H54 (cell line): ENCODE results near the gene ALMS1.
"Not testable (repeated sequence)": the region's sequence is repeated elsewhere in the genome, so short reads cannot be mapped to it uniquely, and the experiment has no call there.

ENCODE experiments used
- DNase-seq: peaks from one replicate; pipeline ENCODE4 v3.0.0; 2011; ENCODE audit warnings: low spot score, mixed read lengths; ENCODE audit not compliant: insufficient read length
- FAIRE-seq: peaks from 3 replicates; lab custom pipeline; 2011; peaks lifted over from hg19 to GRCh38; lab: Jason Lieb, UNC
- POLR2A ChIP-seq: IDR thresholded peaks from 2 replicates; pipeline ENCODE4 v1.6.1; 2011; ENCODE audit warnings: low read depth, mild to moderate bottlenecking, low read length

The ALMS1 gene, protein sequence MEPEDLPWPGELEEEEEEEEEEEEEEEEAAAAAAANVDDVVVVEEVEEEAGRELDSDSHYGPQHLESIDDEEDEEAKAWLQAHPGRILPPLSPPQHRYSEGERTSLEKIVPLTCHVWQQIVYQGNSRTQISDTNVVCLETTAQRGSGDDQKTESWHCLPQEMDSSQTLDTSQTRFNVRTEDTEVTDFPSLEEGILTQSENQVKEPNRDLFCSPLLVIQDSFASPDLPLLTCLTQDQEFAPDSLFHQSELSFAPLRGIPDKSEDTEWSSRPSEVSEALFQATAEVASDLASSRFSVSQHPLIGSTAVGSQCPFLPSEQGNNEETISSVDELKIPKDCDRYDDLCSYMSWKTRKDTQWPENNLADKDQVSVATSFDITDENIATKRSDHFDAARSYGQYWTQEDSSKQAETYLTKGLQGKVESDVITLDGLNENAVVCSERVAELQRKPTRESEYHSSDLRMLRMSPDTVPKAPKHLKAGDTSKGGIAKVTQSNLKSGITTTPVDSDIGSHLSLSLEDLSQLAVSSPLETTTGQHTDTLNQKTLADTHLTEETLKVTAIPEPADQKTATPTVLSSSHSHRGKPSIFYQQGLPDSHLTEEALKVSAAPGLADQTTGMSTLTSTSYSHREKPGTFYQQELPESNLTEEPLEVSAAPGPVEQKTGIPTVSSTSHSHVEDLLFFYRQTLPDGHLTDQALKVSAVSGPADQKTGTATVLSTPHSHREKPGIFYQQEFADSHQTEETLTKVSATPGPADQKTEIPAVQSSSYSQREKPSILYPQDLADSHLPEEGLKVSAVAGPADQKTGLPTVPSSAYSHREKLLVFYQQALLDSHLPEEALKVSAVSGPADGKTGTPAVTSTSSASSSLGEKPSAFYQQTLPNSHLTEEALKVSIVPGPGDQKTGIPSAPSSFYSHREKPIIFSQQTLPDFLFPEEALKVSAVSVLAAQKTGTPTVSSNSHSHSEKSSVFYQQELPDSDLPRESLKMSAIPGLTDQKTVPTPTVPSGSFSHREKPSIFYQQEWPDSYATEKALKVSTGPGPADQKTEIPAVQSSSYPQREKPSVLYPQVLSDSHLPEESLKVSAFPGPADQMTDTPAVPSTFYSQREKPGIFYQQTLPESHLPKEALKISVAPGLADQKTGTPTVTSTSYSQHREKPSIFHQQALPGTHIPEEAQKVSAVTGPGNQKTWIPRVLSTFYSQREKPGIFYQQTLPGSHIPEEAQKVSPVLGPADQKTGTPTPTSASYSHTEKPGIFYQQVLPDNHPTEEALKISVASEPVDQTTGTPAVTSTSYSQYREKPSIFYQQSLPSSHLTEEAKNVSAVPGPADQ (N-terminal part only)

DNA sequence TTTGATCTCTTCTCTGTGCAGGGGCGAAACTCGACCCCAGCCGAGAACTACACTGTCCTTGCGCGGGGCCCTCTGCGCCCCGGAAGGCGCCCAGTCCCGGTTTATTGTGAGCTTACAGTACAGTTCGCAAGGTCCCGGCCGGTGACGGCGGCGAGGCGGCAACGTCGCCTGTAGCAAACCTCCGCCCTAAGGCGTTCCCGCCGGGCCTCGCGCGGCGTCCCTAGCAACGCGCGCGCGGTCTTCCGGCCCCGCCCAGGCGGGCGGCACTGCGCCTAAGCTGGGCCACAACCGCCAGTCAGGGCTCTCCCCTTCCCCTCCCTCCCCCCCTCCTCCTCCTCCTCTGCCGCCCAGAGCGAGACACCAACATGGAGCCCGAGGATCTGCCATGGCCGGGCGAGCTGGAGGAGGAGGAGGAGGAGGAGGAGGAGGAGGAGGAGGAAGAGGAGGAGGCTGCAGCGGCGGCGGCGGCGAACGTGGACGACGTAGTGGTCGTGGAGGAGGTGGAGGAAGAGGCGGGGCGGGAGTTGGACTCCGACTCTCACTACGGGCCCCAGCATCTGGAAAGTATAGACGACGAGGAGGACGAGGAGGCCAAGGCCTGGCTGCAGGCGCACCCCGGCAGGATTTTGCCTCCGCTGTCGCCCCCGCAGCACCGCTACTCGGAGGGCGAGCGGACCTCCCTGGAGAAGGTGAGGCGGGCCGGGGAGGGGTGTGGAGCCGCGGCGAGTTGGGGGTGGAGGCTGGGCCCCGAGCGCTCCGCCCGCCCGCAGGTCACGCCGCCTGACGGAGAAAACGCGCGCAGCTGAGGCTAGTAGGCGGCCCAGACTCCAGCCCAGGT is at the start of gene ALMS1:
TSS of gene ALMS1 (plus strand) at position 333 of the 838 bp plus-strand sequence. CDS start at position 366, 33 bp downstream.
- peak; percentile 71 for FAIRE-seq
- TF ChIP-seq POLR2A: peak; percentile 67
- DNase-seq: peak; percentile 83

DNA sequence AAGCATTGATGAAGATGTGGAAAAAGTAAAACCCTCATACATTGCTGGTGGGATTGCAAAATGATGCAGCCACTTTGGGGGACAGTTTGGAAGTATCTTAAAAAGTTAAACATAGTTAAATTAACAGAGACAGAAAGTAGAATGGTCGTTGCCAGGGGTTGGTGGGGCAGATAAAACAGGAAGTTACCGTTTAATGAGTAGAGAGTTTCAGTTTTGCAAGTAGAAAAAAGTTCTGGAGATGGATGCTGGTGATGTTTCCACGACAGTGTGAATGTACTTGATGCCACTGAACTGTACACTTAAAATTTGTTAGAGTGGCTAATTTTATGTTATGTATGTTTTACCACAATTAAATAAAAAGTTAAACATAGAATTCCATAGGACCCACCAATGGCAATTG is 47.8 kb upstream of the ALMS1 start:
- no peak for DNase-seq
- TF ChIP-seq POLR2A: no peak
- FAIRE-seq: no peak

DNA sequence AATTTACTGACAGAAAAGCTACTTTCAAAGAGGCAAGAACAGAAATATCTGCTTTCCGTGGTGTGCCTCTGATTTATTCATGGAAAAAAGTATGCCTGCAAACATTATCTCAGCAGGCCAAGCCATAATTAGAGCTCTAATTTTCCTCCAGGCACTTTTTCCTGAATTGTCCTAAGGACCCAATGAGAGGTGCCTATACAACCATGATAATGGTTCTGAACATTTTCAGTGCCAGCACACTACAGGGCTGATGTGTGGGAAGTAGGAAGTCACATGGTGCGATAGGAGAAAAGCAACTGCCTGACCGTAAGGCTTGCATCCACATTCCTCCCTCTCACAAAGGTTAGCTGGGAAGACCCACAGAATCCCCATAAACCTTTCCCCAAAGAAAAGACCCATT is 46.4 kb upstream of the ALMS1 start:
- TF ChIP-seq POLR2A: no peak
- FAIRE-seq: no peak
- no peak for DNase-seq

DNA sequence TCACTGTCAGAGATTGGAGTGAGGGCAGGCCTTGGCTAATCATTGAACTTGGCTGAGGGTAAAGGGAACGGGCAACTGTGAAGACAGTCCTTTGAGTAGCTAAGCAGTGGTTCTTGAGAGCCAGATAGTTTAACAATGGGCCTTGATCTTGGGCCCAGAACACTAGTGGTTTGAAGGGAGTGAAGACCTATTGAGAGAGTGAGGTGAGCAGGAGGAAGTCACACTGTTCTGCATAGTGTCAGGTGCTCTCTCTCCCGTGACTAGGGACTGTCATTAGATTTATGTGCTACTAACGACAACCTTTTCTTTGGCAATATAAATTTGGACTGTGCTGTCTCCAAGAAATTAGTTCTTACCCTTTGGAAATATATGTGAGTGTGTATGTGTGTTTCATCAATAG is 44.6 kb upstream of the ALMS1 start:
- no peak for DNase-seq
- FAIRE-seq: no peak
- no peak for TF ChIP-seq POLR2A

DNA sequence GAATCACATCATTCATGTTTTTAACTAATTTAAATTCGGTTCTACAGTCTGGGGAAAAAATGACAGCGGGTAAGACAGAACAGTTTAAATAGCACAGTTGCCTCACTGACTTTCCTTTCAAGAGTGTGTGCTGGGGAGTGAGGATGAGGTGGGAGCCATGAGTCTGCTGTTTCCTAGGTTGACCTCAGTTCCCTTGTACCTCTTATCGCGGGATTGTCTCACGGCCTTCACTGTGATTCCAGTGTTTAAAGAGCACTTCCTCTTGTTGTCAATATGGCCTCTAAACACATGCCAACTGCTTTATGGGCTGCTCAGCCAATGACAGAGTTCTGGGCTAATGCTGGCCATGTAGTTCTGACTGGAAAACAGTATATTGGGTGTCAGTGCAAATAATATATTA is 41.6 kb upstream of the ALMS1 start:
- DNase-seq: no peak
- TF ChIP-seq POLR2A: no peak
- FAIRE-seq: no peak

DNA sequence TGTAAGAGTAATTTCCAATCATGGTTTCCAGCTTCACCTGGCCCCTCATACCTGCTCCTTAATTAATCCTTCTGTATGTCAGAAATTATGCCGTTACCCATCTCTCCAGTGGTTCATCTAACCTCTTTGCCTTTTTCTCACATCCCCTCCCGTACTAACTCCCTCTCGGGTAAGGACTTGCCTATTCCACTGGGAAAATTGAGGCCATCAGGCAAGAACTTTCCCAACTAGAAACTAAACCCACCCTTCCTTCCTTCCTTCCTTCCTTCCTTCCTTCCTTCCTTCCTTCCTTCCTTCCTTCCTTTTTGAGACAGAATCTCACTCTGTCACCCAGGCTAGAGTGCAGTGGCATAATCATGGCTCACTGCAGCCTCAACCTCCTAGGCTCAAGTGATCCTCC is 40.9 kb upstream of the ALMS1 start:
- not testable (repeated sequence) for FAIRE-seq, DNase-seq

DNA sequence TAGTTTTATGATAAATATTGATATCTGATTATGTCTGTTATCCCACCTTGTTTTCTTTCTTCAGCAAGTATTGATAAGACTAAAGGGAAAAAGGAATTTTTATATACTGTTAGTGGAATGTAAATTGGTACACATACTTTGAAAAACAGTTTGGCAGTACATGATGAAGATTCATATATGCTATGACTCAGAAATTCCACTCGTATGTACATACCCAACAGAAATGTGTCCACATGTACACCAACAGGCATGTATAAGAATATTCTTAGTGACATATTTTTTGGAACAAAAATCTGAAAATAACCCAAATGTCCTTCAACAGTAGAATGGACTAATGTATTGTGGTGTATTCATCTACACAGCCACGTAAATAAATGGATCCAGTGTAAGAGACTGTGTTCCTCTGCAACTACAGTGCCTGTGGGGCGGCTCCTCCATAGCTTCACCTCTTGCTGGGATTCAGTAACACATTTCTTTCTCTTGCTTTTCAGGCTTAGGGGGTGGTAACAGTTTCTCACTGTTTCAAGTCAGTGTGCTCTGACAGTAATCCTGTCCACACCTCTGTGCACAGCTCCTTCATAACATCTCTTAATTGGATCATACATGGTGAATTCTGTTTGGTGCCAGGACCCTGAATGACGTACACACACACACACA is 35.5 kb upstream of the ALMS1 start:
- no peak for TF ChIP-seq POLR2A
- DNase-seq: no peak
- no peak for FAIRE-seq

DNA sequence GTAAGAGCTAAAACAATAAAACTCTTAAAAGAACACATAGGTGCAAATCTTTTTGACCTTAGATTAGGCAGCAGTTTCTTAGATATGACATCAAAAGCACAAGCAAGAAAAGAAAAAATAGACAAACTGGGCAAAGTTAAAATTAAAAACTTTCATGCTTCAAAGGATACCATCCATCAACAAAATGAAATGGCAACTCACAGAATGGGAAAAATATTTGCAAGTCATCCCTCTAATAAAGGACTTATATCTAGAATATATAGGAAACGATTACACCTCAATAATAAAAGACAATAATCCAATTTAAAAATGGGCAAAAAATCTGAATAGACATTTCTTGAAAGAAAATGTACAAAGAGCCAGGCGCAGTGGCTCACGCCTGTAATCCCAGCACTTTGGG is 29.5 kb upstream of the ALMS1 start:
- FAIRE-seq (no peak), DNase-seq (no peak)
- TF ChIP-seq POLR2A: no peak

DNA sequence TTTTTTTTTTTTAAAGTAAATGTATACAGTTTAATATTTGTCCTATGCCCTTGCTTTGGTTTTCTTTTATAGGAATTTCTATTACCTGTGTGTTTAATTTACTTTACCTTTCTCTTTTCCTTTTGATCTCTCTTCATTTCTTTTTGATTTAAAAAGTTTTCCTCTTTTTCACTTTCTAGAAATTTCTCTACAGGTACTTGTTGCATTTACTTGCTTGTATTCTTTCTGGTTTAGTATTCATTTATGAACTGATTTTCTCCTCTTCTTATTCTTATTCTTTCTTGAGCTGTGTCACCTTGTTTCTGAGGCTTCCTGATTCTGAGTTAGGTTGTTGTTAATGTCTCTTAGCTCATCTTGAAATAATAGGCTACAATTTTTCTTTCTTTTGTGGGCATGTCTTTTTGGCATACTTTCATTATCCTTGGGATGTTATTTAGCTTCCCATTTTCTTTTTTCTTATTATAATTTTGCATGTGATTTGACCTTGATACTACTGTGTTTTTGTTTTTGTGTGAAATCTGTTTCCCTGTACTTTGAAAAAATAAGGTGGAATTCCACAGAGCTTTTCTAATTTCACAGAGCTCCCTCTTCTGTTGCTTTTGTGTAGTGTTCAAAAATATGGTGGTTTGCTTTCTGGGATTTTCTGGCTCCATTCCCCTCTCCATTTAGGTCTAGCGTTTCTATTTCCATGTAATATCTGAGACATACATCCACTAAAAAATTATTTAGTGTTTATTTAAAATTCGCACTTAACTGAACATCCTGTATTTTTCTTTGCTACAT is 25.5 kb upstream of the ALMS1 start:
- TF ChIP-seq POLR2A: no peak
- FAIRE-seq (peak; percentile 27), DNase-seq (no peak)

DNA sequence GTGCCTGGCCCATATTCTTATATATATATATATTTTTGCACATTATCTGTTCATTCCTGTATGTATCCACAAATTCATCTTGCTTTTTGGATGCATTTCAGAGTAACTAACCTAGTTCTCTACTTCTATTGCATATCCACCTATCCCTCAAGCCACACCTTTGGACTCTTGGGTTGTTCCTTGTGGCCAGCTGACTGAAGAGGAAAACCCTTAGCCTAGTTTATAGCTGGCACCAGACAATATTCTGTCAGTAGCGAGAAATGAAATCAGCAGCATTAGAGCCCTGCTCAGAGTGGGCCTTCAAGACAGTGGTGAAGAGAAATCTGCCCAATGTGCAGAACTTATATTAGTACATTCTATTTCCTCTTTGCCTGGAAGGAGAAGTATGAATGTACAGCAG is 19.6 kb upstream of the ALMS1 start:
- FAIRE-seq (no peak), DNase-seq (no peak)
- no peak for TF ChIP-seq POLR2A

DNA sequence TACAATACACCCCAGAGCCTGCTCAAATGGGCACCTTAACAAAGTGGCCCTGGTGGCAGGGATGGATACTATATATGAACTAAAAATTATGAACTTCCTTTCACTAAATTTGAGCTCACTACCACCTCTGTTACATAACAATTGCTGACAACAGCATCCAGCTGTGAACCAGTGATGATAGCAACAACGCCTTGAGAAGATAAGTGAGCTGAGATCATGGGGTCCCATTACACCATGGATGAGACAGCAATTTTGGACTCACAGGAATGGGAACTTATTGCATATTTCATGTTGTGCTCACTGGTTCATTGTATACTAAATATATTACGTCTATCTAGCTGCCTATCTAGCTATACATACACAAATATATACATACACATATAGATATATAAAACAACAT is 16.9 kb upstream of the ALMS1 start:
- DNase-seq (no peak), FAIRE-seq (no peak)
- no peak for TF ChIP-seq POLR2A

DNA sequence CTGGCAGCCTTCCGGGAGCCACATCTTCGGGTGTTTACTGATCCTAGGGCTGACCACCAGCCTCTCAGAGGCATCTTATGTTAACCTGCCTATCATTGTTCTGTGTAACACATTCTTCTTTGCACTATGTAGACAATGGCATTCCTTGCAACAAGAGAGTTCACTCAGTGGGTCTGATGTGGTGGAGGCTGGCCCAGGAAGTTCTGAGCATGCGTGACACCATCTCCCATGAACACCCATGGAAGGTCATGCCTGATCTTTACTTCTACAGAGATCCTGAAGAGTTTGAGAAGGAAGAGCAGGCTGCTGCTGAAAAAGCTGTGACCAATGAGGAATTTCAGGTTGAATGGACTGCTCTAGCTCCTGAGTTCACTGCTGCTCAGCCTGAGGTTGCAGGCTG is 15.3 kb upstream of the ALMS1 start:
- FAIRE-seq: no peak

More for the DNA sequence above, 15.3 kb upstream of the ALMS1 start:
- DNase-seq: no peak
- no peak for TF ChIP-seq POLR2A
